Measurements from ENCODE around the gene SUN1.

DNA sequence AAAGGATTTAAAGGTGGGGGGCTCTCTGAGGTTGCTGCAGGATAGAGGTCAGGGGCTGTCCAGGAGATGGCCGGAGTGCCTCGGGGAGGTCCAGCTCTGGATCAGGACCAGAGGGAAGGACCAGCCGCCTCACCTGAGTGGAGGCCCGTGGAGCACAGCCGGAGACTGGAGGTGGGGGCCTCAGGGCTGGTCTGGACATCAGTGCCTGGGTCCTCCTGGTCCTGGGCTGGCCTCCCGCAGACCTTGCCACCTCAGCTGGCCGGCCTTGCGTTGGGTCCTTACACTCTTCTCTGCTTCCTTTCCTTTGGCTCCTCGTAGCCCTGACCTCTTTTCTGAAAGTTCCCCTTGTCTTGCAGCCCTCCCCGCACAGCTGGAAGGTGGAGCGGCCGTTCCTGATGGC, 2.0 kb downstream of the SUN1 start:
- TF ChIP-seq POLR2AphosphoS5 (IDR thresholded peaks at IDR 0.05; ENCODE audit: low read depth), result no peak
- TF ChIP-seq EZH2phosphoT487 (IDR thresholded peaks at IDR 0.05; ENCODE audit: unreplicated experiment), result no peak
- TF ChIP-seq, protein P1, sequence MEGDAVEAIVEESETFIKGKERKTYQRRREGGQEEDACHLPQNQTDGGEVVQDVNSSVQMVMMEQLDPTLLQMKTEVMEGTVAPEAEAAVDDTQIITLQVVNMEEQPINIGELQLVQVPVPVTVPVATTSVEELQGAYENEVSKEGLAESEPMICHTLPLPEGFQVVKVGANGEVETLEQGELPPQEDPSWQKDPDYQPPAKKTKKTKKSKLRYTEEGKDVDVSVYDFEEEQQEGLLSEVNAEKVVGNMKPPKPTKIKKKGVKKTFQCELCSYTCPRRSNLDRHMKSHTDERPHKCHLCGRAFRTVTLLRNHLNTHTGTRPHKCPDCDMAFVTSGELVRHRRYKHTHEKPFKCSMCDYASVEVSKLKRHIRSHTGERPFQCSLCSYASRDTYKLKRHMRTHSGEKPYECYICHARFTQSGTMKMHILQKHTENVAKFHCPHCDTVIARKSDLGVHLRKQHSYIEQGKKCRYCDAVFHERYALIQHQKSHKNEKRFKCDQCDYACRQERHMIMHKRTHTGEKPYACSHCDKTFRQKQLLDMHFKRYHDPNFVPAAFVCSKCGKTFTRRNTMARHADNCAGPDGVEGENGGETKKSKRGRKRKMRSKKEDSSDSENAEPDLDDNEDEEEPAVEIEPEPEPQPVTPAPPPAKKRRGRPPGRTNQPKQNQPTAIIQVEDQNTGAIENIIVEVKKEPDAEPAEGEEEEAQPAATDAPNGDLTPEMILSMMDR (conservative IDR thresholded peaks at IDR 0.05; ENCODE audit: low read depth in 2 of 2), result no peak
- no peak for TF ChIP-seq ZNF331 (CRISPR knock-in tag; IDR thresholded peaks at IDR 0.05; ENCODE audit: low read depth)
- TF ChIP-seq, protein P2, sequence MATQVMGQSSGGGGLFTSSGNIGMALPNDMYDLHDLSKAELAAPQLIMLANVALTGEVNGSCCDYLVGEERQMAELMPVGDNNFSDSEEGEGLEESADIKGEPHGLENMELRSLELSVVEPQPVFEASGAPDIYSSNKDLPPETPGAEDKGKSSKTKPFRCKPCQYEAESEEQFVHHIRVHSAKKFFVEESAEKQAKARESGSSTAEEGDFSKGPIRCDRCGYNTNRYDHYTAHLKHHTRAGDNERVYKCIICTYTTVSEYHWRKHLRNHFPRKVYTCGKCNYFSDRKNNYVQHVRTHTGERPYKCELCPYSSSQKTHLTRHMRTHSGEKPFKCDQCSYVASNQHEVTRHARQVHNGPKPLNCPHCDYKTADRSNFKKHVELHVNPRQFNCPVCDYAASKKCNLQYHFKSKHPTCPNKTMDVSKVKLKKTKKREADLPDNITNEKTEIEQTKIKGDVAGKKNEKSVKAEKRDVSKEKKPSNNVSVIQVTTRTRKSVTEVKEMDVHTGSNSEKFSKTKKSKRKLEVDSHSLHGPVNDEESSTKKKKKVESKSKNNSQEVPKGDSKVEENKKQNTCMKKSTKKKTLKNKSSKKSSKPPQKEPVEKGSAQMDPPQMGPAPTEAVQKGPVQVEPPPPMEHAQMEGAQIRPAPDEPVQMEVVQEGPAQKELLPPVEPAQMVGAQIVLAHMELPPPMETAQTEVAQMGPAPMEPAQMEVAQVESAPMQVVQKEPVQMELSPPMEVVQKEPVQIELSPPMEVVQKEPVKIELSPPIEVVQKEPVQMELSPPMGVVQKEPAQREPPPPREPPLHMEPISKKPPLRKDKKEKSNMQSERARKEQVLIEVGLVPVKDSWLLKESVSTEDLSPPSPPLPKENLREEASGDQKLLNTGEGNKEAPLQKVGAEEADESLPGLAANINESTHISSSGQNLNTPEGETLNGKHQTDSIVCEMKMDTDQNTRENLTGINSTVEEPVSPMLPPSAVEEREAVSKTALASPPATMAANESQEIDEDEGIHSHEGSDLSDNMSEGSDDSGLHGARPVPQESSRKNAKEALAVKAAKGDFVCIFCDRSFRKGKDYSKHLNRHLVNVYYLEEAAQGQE (IDR thresholded peaks at IDR 0.05; ENCODE audit: unreplicated experiment), result no peak
- no peak for TF ChIP-seq CREB1 (CRISPR knock-in tag; IDR thresholded peaks at IDR 0.05; ENCODE audit: low read depth)
- TF ChIP-seq JUNB (IDR thresholded peaks at IDR 0.05; ENCODE audit: unreplicated experiment), result no peak
- no peak for TF ChIP-seq EZH2 (IDR thresholded peaks at IDR 0.05; ENCODE audit: low read depth, unreplicated experiment)
- TF ChIP-seq NANOG (IDR thresholded peaks at IDR 0.05; ENCODE audit: borderline replicate concordance), result no peak

Measured in GM23338 (cell line).